Activated T-helper 9 cell treated with anti-CD3 and anti-CD28 coated beads, Interleukin-2, amount 50 U/mL, for 16 hours (primary cell): ENCODE results near the gene PSENEN.

Experiments used
- DNase-seq: peaks from one replicate; pipeline ENCODE4 v3.0.0-alpha.2; 2020; ENCODE audit warnings: low read depth

PSENEN gene

DNA sequence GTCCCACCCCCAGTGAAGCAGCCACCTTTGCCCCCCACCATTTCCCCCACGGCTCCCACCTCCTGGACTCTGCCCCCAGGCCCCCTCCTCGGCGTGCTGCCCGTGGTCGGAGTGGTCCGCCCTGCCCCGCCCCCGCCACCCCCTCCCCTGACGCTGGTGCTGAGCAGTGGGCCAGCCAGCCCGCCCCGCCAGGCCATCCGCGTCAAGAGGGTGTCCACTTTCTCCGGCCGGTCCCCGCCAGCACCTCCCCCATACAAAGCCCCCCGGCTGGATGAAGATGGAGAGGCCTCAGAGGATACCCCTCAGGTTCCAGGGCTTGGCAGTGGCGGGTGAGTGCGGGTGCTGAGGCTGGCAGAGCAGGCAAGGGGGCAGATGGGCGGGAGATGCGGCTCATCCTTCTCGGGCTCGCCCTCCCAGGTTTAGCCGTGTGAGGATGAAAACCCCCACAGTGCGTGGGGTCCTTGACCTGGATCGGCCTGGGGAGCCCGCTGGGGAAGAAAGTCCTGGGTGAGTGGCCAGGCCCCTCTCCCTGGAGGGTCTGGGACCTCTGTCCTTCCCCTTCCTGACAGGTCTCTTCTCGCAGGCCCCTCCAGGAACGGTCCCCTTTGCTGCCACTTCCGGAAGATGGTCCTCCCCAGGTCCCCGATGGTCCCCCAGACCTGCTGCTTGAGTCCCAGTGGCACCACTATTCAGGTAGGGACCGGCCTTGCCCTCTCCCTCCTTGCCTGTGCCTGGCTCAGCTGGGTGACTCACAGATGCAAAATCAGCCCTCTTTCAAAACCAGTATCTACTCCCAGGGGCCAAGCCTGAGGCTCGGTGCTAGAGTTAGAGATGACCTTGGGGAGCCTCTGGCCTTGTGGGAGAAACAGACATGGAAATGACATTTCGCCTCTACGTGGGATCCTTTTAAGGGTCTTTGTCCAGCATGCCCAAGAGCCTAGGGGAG lies 12.0 kb upstream of the PSENEN start:
- no peak for DNase-seq

- DNase-seq, result no peak
Measured at GRCh38 chr19:35734273-35734672, 11.2 kb upstream of the PSENEN start.

DNA sequence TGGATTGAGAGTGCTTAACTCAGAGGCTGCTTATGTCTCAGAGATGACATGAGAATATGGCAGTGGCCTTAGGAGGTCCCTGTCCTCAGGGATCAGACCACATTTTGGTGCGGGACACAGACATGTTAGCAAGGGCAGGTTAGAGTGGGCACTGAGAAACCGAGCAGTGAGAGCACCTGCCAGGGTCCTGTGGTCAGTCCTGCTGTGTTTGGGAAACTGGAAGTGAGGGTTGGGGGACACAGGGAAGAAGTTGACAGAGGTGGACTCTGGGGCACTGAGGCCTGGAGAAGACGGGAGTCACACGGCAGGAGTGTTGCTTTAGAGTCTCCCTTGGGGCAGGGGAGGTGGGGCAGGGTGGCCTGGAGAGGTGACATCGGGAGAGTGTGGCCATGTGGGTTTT lies 10.6 kb upstream of the PSENEN start:
- no peak for DNase-seq

GRCh38 chr19:35736913-35737886 lies 8.3 kb upstream of the PSENEN start:
- DNase-seq, result no peak

- DNase-seq, result no peak
Measured at GRCh38 chr19:35738021-35738886, 7.2 kb upstream of the PSENEN start.

GRCh38 chr19:35738887-35739229 lies 6.6 kb upstream of the PSENEN start:
- DNase-seq, result no peak

GRCh38 chr19:35739275-35740107 lies 6.0 kb upstream of the PSENEN start:
- DNase-seq, result no peak

- no peak for DNase-seq
Measured at GRCh38 chr19:35740108-35740422, 5.4 kb upstream of the PSENEN start.

DNA sequence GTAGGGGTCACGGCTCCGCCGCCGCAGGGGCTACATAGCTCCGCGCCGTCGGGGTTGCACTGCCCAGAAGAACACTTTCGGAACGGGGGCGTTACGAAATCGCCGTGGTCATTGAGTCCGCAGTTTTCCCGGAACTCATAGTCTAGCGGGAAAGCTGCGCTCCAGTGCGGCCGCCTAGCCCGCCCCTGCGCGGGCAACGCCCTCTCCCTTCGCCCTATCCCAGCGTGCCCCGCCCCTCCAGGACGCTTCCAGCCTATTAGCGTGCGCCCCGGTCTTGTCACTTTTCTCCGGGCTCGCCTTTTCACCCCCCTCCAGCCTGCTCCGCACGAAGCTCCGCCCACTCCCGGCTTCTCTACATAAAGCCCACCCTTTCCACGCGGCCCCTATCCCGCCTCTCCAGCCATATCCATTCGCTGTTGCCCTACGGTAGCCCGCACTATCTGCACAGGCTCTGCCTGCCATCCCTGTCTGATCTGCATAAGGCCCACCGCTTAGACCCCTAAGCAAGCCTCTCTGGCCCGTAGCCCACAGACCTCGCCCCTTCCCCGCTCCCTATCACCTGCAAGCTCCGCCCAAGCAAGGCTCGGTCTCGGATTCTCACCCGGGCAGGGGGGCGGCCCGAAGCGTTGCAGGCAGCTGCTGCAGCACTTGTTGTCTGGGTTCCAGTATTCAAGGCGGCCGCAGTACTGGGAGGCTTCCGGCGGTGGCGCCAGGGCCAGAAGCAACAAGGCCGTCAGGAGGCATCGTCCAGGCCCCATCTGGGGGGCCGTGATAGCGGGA lies 4.8 kb upstream of the PSENEN start:
- peak; percentile 92 for DNase-seq

DNA sequence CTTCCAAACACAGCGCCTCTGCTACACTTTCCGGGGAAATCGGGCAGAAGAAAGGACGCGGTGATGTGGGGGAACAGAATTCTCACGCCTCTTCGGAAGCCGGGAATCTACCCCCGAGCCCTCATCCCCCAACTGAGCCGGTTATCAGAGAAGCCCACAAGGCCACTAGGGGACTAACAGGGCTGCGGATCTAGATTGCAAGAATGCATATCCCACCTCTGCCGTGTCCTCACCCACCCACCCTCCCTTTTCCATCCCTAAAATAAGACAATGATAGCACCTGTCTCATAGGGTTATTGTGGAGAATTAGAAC lies 4.3 kb upstream of the PSENEN start:
- no peak for DNase-seq

DNA sequence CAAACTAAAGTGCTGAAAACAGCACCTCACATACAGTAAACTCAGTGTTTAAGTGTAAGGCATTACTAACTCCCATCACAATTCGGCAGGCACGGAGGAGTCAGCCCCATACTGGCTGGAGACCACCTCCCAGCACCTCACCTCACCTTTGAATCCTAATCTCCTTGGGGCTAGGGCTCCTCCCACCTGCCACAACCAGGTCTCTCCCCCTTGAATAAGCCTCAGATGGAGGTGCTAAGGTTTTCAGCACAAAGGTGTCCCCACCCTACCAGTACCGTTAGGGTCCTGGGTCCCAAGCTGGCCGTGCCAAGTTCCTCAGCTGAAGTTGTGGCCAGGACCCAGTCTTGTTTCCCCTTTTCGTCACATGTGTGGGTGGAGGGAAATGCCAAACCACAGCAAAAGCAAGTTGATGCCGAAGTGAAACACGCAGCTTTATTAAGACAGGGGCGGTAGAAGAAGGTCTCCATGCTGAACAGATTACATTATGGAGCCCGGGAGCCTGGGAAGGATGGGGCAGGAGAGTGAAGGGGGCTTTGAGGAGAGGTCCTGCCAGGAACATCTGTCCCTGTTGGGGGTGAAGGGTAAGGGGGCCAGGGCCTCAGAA lies 3.2 kb upstream of the PSENEN start, which contains the start of gene IGFLR1:
TSS of gene IGFLR1 (minus strand) at position 332 of the 604 bp plus-strand sequence. CDS start 1,272 bp downstream, outside the sequence.
- peak; percentile 59 for DNase-seq

DNA sequence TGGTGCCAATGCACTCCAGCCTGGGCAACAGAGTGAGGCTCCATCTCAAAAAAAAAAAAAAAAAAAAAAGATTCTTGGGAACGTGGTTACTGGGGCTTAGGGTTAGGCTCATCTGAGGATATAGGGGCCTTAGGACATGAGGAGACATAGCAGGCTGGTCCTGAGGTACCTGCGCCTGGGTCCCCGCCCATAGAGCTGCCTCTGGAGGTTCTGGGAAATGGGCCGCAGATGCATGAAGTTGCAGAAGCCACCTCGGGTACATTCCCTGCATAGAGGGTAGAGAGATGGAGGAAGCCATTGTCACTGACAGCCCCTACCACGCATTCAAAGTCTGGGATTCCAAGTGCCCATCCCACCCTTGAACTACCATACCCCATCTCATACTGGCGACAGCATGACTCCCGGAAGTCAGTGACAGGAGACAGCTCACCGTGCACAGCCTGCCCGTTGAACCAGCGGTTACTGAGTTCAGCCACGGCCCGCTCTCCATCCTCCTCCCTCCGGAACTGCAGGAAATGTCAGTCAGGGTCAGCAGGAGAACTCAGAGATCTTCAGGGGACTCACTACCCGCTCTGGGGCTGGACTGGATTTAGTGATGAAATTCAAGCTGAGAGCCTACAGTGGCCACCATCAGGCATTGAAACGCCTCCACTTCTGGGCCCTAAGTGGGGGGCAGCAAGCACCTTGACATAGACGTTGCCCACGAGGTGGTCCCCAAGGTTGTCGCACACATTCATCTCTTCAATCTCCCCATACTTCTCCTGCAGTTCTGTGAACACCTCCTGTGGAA lies 1.6 kb upstream of the PSENEN start:
- no peak for DNase-seq

GRCh38 chr19:35744430-35745327 lies 772 bp upstream of the PSENEN start:
- peak; percentile 88 for DNase-seq

DNA sequence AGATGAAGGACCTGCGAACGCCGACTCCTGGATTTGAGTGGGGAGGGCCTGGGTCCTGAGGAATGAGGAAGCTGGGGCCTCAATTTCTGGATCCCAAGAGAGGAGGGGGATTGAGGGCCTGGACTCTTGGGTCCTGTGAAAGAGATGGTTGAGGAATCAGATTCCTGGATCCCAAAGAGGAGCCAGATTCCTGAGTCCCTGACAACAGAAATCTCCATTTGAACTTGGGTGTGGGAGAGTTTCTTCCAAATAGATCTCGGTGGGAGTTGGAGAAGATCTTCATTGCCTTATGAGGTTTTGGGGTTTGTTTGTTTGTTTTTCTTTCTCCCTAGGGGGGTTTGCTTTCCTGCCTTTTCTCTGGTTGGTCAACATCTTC lies 624 bp downstream of the PSENEN start:
- no peak for DNase-seq

- DNase-seq, result no peak
Measured at GRCh38 chr19:35746531-35746930, 1.1 kb downstream of the PSENEN start.

DNA sequence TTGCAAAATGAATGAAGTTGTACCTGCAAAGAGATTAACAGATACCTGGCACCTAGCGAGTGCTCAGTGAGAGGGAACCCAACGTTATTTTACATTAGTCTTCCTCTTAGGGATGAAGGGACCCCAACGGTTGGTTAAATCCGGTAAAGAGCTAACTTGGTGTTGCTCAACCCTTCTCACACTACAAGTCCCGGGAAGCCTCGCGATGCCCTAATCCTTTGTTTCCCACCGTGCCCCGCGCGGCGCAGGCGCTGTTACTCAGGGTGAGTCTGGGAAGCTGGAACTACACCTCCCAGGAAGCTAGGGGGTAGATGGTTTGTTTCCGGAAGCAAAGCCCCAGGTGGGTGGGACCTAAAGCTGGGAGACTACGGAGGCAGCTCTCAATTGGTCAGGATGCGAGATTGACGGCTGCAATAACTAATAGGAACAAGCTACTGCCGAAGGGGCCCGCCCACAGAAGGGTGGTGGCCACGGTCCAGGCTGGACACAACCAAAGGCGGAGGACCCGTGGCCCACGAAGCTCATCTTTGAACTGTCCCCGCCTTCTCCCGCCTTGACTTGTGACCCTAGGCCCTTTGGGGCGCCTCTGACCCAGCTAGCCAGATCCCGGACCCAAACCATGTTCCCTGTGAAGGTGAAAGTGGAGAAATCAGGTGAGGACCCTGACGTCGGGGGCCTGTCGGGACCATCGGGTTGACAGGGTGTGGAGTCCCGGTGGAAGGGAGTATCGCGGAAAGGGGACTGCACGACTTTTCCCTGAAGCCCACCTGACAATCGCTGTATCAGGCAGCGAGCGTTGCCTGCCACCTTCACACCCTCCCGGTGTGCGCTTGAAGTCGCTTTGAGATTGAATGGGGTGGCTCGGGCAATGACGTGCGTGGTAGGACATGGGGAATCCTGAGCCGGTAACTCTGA lies 2.9 kb downstream of the PSENEN start, which contains the start of gene LIN37:
TSS of gene LIN37 (plus strand) at position 471 of the 915 bp plus-strand sequence. CDS start at position 620, 149 bp downstream.
- peak; percentile 98 for DNase-seq

- DNase-seq, result no peak
Measured at GRCh38 chr19:35750167-35750566, 4.7 kb downstream of the PSENEN start.
